ENCODE measurements around the gene VAV3. TPM values are rescaled to one million over a fixed set of nuclear protein-coding genes. Genes with fewer than 3 reads are reported as not detected.

VAV3 gene
- total RNA-seq, 2 experiments from 2014 or later, result 5.5 to 5.6 TPM

DNA sequence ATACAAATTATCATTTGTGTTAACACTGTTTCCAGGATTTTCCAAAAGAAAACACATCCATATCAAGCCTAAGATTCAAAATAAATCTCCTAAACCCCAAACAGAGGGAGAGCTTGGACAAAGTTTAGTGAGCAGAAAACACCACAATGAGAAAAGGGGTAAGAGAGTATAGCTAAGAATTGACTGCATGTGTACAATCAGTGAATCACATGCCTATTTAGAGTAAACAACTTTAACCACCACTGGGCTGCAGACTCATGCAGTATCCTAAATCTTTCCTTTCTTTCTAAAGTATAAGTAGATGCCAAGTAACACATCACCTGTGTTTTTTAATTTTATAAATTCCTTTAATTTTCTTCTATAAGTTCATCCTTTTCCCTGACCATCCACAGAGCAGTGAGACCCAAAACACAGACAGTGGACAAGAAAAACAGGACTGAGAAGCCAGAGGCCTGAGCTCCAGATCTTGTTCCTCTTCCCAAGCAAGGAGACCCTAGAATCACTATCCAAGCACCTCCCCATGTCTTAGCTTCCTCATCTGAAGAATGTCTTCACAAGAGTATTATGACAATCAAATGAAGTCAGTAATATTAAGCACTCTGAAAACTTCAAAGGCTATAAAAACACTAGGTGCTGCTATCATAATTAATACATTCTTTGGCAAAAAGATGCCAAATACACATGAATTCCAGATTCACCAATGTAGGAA is 93.1 kb downstream of the VAV3 start:
- Histone ChIP-seq H3K36me3 (ENCODE audit: insufficient read depth, low read length) (no peaks in the 10 kb centered on the region), H3K4me1 (ENCODE audit: insufficient read depth, low read length) (no peaks in the 10 kb centered on the region), H3K9me3 (ENCODE audit: control insufficient read depth in 1 of 2, insufficient read depth in 1 of 2, low read length in 2 of 2) (no peaks in the 10 kb centered on the region), H3K4me3 (ENCODE audit: low read length) (no peak overlapping the region), H3K27ac (ENCODE audit: low read depth in 1 of 2, low read length in 2 of 2) (no peak overlapping the region), H3K27me3 (ENCODE audit: control insufficient read depth in 1 of 2, insufficient read depth in 2 of 2, low read length in 2 of 2) (no peaks in the 10 kb centered on the region)
- Mint-ChIP-seq H3K4me1 (ENCODE audit: low read depth) (peaks cover 6% of the 10 kb centered on the region), H3K36me3 (ENCODE audit: low read depth) (no peaks in the 10 kb centered on the region), H3K9me3 (no peaks in the 10 kb centered on the region), H3K27me3 (no peaks in the 10 kb centered on the region), H3K4me3 (no peak overlapping the region), H3K27ac (no peak overlapping the region)
- no peak for TF ChIP-seq CTCF (IDR thresholded peaks at IDR 0.05)
- ChIA-PET CTCF (no interaction called here), POLR2A (interaction anchor here (0.6 kb wide), 1 partner anchor 12 kb away, joined by 3 read pairs; no protein-coding TSS in a partner anchor)
- intact Hi-C loops (cut with DNase I, micrococcal nuclease), result no loop called here
- DNase-seq (no peak), ATAC-seq (ENCODE audit: poor library complexity) (no peak)

GRCh38 chr1:107871259-107871658 is 93.7 kb downstream of the VAV3 start:
- Mint-ChIP-seq H3K27me3 (no peaks in the 10 kb centered on the region), H3K4me1 (ENCODE audit: low read depth) (peaks cover 6% of the 10 kb centered on the region), H3K4me3 (no peak overlapping the region), H3K27ac (no peak overlapping the region), H3K36me3 (ENCODE audit: low read depth) (no peaks in the 10 kb centered on the region), H3K9me3 (no peaks in the 10 kb centered on the region)
- no peak for TF ChIP-seq CTCF (IDR thresholded peaks at IDR 0.05)
- no peaks in the 10 kb centered on the region for H3K27me3 ChIP-seq (ENCODE audit: control insufficient read depth in 1 of 2, insufficient read depth in 2 of 2, low read length in 2 of 2)
- no peaks in the 10 kb centered on the region for H3K9me3 ChIP-seq (ENCODE audit: control insufficient read depth in 1 of 2, insufficient read depth in 1 of 2, low read length in 2 of 2)
- H3K36me3 ChIP-seq (ENCODE audit: insufficient read depth, low read length), result no peaks in the 10 kb centered on the region
- intact Hi-C loops (cut with DNase I, micrococcal nuclease), result no loop called here
- ATAC-seq (ENCODE audit: poor library complexity) (no peak), DNase-seq (peak in 1 of 14 experiments; percentile 14)
- ChIA-PET CTCF (no interaction called here), POLR2A (interaction anchor here (0.6 kb wide), 1 partner anchor 13 kb away, joined by 3 read pairs; no protein-coding TSS in a partner anchor)
- no peaks in the 10 kb centered on the region for H3K4me1 ChIP-seq (ENCODE audit: insufficient read depth, low read length)
- H3K27ac ChIP-seq (ENCODE audit: low read depth in 1 of 2, low read length in 2 of 2), result no peak overlapping the region
- H3K4me3 ChIP-seq (ENCODE audit: low read length), result no peak overlapping the region

DNA sequence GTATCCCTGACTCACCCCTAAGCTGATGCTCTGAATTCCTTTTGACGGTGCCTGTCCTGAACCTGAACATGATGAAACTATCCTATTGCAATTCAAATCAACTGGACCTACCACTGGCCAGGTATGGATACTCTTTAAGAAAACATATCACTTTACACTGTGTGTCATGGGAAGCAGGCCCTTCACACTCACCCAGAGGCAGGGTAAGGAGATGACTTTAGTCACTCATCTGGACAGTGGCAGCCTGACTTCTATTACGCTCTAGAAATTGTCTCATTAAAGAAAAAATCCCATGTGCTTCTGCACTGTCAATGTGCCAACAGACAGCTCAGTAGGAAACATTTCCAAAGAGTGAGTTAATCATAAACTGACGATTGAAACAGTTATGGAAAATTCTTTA is 94.3 kb downstream of the VAV3 start:
- no peak overlapping the region for H3K27ac ChIP-seq (ENCODE audit: low read depth in 1 of 2, low read length in 2 of 2)
- DNase-seq (no peak), ATAC-seq (ENCODE audit: poor library complexity) (no peak)
- intact Hi-C loops (cut with DNase I, micrococcal nuclease), result no loop called here
- no peaks in the 10 kb centered on the region for H3K27me3 ChIP-seq (ENCODE audit: control insufficient read depth in 1 of 2, insufficient read depth in 2 of 2, low read length in 2 of 2)
- CTCF ChIA-PET, result no interaction called here
- peaks cover under 1% of the 10 kb centered on the region for H3K4me1 ChIP-seq (ENCODE audit: insufficient read depth, low read length)
- TF ChIP-seq CTCF (IDR thresholded peaks at IDR 0.05), result no peak
- Mint-ChIP-seq H3K4me3 (no peak overlapping the region), H3K27ac (no peak overlapping the region), H3K36me3 (ENCODE audit: low read depth) (no peaks in the 10 kb centered on the region), H3K4me1 (ENCODE audit: low read depth) (peaks cover 7% of the 10 kb centered on the region), H3K27me3 (no peaks in the 10 kb centered on the region), H3K9me3 (no peaks in the 10 kb centered on the region)
- H3K9me3 ChIP-seq (ENCODE audit: control insufficient read depth in 1 of 2, insufficient read depth in 1 of 2, low read length in 2 of 2), result no peaks in the 10 kb centered on the region
- H3K4me3 ChIP-seq (ENCODE audit: low read length), result no peak overlapping the region
- no peaks in the 10 kb centered on the region for H3K36me3 ChIP-seq (ENCODE audit: insufficient read depth, low read length)
- POLR2A ChIA-PET, result no interaction called here

All from CD4-positive, alpha-beta T cell (primary cell).